ENCODE results near the gene CTNNA1.

CTNNA1 gene

DNA sequence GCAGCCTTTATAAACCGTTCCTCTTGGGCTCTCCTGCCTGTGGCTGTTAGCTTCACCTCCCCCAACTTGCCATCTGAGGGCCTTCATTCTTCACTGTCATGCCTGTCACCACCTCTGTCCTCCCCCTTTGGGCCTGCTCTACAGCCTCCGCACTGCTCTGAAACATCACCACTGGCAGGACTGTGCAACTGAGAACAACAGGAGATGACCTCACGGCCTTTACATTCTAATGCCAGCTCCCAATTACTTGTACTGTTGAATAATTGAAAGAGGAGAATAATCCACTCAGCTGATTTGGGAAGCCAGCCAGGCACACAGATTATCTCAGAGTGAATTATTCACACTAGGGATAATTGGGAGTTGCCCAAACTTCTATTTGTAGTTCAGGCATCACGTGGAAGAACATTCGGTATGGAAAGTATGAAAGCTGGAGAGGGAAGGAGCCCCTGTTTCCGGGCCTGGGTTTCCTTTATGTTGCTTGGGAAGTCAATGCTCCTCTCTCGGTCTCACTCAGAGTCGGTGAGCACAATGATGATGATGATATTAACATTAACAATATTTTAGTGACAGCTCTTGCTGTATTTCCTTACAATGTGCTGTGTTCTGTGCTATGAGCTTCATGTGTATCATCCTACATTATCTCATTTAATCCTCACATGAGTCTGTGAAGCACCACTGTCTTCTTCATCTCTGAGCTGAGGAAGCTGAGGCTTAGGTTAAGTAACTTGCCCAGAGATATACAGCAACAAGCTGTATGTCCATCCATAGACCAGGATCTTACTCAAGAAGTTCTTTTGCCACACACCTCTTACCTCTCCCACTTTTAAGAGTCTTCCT, 221.2 kb downstream of the CTNNA1 start:
- no peak for DNase-seq

DNA sequence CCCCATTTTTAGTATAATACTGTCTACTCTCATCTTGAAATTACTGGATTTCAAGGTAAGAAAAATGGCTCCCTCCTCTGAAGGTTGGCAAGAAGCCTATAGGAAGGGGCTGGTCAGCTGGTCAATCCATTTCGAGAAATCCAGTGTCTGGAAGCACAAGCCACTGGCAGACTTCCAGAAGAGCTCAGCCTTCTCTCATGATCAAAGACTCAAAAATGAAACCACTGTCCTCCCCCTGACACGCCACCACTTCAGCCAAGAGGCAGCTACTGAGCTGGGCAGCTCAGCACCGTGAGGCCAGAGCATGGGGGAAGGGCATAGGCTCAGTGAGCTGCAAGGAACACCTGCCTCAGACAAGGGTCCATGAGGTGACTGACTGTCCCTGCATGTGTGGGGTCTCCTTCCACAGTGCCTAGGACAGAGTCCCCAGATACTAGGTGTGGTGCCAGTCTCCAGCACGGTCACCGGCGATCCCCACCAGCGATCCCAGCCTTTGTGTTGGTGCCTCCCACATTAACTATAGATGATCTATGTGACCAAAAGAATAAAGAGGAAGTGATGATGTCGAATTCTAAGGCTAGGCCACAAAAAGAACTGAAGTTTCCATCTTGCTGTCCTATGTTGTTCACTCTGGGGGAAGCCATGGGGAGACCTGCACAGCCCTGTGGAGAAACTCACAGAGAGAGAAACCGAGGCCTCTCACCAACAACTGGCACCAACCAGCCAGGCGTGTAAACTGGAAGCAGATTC, 222.0 kb downstream of the CTNNA1 start:
- DNase-seq, result no peak

DNA sequence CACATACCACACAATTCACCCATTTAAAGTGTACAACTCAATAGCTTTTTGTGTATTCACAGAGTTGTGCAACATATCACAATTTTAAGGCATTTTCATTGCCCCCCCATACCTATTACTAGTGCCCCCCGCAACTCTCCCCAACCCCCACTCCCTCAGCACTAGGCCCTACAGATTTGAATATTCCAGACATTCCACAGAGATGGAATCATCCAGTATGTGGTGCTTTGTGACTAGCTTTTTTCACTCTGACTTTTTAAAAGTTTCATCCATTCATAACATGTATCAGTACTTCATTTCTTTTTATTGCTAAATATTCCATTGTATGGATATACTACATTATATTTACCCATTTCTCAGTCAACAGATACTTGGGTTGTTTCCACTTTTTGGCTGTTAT, 224.9 kb downstream of the CTNNA1 start:
- DNase-seq, result no peak

DNA sequence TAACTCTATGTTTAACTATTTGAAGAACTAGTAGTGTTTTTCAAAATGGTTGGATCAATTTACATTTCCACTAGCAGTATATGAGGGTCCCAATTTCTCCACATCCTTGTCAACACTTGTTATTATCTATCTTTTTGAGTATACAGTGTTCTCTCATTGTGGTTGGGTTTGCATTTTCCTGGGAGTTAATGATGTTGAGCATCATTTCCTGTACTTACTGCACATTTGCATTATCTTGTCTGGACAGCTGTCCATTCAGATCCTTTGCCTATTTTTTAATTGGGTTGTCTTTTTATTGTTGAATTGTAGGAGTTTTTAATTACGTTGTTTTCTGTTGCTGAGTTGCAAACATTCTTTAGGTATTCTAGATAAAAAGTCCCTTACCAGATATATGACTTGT, 225.4 kb downstream of the CTNNA1 start:
- DNase-seq, result no peak

DNA sequence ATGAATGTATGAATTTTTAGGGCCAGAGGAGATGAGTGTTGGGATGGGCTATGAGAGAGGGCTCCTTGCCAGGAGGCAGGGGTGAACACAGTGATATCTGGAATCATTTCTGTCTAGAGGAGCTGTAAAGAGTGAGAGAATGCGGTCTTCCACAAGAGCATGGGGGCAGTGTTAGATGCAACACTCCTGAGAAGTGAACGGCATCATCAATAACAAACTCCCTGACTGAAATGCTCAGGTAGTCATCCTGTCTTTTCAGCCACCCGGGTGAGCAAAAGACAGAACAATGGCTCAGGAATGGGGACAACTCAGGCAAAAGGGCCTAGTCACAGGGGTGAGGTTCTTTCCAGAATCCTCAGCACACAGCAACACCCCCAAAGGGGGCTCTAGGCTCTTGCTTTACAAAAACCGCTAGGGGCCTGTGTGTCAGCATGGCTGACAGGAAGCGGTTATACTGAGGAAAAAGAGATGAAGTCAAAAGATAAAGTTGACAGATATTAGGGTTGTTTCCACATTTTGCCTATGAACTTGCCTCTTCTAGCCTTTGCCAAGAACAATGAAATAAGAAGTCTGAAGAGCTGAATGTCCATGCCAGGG, 226.6 kb downstream of the CTNNA1 start:
- DNase-seq, result no peak

DNA sequence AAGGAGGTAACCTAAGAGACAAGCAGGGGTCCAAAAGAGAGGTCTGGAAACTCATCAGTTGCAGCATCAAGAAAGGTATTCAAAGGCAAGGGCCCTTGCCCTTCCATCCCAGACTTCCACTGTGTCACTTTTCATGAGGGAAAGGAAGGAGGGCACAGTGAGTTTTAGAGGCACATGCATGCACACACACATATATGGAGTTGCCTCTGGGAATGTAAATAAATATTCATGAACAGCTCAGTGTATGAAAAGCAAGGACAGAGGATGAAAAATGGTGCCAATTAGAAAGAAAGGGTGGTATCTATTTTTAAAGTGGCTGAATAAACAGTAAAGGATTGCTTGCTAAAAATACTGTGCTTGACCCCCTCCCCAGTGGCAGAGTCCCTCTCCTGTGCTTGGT, 227.2 kb downstream of the CTNNA1 start:
- DNase-seq, result no peak

DNA sequence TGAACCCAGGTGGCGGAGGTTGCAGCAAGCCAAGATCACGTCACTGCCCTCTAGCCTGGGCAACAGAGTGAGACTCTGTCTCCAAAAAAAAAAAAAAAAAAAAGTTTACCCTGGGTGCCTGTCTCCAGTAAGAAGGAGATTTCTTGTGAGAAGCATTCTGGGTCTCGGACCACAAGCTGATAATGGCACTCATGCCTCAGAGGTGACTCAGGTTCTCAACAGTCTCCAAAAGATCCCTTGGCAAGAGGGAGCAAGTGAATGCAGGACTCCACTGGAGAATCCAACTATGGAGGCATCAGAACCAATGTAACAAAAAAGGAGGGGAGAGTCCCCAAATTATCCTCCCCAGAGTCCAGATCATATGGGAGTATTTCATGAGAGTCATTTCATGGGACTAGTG, 227.9 kb downstream of the CTNNA1 start:
- no peak for DNase-seq

DNA sequence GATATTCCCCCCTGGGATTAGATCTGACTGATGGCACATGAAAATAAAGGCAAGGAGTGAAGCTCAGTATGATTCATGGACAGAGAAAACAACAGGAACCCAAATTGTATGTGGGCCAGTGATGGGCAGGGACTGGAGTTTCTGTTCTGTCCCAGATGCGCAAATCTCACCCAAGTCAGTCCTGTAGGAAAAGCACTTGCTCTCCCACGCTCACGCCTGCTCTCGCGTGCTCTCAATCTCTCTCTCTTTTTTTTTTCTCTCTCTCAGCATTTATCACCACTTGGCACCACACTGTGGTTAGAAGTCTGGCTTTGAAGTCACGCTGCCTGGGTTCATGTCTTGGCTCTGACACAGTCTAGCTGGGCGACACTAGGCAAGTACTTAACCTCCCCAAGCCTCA, 228.4 kb downstream of the CTNNA1 start:
- DNase-seq, result no peak

DNA sequence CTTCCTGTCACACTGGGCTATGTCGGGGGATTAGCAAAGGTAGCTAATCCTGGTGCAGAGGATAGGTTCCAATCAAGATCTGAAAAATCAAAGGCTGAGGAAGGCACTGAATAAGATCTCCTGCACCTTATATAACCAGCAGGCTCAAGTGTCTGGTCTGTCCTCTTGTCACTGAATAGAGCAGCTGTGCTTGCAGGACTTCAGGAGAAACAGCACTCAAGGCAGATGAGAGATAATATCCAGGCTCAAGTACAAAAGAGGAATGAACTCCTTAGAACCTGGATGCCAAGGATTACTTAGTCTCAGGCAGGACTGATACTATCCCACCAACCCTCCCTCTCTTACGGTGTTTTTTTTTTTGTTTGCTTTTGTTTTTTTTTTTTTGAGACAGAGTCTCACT, 230.8 kb downstream of the CTNNA1 start:
- no peak for DNase-seq
